Measurements from ENCODE around the gene HAL. TPM values are rescaled to one million over a fixed set of nuclear protein-coding genes. Genes with fewer than 3 reads are reported as not detected.

HAL gene
- total RNA-seq, 2 donors from 2014 or later = 0.53 to 2.2 TPM

- H3K36me3 Mint-ChIP-seq (ENCODE audit: low read depth) = peaks cover 47% of the 10 kb centered on the region
Observed at GRCh38 chr12:96029826-96030225, 33.7 kb upstream of the HAL start.

GRCh38 chr12:96028538-96028937 is 32.4 kb upstream of the HAL start:
- ATAC-seq (replicated peaks) = no peak
- H3K9me3 Mint-ChIP-seq = no peaks in the 10 kb centered on the region
- peaks cover 60% of the 10 kb centered on the region for H3K36me3 Mint-ChIP-seq (ENCODE audit: low read depth)
- H3K27ac Mint-ChIP-seq = no peak overlapping the region
- no peak overlapping the region for H3K4me3 Mint-ChIP-seq
- peaks cover 15% of the 10 kb centered on the region for H3K4me1 Mint-ChIP-seq
- H3K27me3 Mint-ChIP-seq = no peaks in the 10 kb centered on the region

More at GRCh38 chr12:96029826-96030225, 33.7 kb upstream of the HAL start:
- no peaks in the 10 kb centered on the region for H3K27me3 Mint-ChIP-seq
- ATAC-seq (replicated peaks) = no peak
- H3K4me3 Mint-ChIP-seq = no peak overlapping the region
- no peak overlapping the region for H3K27ac Mint-ChIP-seq
- no peaks in the 10 kb centered on the region for H3K9me3 Mint-ChIP-seq
- peaks cover 15% of the 10 kb centered on the region for H3K4me1 Mint-ChIP-seq

DNA sequence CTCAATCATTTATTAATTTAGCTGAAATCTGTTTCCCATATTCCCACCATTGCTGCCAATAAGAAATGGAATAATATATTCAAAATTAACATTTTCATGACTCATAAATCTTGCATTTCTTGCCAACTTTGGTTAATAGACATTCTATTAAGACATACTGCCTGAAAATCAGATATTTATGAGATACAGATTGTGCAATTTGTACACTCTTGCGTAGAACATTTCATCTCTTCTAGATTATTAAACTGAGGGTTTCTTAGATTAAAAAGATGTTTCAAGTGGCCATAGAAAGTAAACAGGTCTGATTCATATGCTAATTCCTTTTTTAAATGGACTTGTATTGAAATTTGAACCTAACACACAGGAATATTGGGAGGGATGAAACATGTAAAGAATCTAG is 30.2 kb upstream of the HAL start:
- ATAC-seq (replicated peaks) = no peak
- no peaks in the 10 kb centered on the region for H3K27me3 Mint-ChIP-seq
- H3K36me3 Mint-ChIP-seq (ENCODE audit: low read depth) = peaks cover 77% of the 10 kb centered on the region
- no peak overlapping the region for H3K4me3 Mint-ChIP-seq
- peaks cover 10% of the 10 kb centered on the region for H3K4me1 Mint-ChIP-seq
- H3K27ac Mint-ChIP-seq = no peak overlapping the region
- no peaks in the 10 kb centered on the region for H3K9me3 Mint-ChIP-seq

DNA sequence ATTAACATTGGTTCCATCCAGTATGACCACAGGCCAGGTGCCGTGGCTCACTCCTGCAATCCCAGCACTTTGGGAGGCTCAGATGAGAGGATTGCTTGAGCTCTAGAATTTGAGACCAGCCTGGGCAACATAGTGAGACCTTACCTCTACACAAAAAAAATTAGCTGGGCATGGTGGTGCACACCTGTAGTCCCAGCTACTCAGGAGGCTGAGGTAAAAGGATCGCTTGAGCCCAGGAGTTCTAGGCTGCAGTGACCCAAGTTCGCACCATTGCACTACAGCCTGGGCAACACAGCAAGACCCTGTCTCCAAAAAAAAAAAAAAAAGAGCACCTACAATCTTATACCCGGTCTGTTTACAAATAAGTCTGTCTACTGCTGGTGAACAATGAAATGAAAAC is 29.4 kb upstream of the HAL start:
- Mint-ChIP-seq H3K27ac (no peak overlapping the region), H3K9me3 (no peaks in the 10 kb centered on the region), H3K27me3 (no peaks in the 10 kb centered on the region), H3K4me1 (peaks cover 10% of the 10 kb centered on the region), H3K4me3 (no peak overlapping the region), H3K36me3 (ENCODE audit: low read depth) (peaks cover 85% of the 10 kb centered on the region)
- ATAC-seq (replicated peaks) = no peak

GRCh38 chr12:96020314-96021003 is 24.3 kb upstream of the HAL start:
- peaks cover 98% of the 10 kb centered on the region for H3K36me3 Mint-ChIP-seq (ENCODE audit: low read depth)

DNA sequence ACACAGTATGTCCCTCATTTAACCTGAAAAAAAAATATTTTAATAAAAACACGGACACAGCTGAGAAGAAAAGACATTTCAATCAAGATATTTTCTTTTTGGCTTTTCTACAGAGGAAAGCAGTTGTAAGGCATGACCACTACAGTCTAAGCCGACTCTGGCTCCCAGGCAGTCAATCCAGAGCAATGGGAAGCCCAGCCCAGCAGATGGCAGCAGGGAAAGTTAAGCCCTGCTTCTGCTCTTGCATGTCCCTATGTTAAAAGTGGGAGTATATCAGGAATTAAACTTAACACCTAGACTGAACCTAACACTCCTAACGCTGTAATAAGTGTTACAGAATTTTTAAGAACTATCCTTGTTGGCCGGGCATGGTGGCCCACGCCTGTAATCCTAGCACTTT is 19.5 kb upstream of the HAL start:
- ATAC-seq (replicated peaks) = no peak
- no peaks in the 10 kb centered on the region for H3K9me3 Mint-ChIP-seq
- H3K27ac Mint-ChIP-seq = no peak overlapping the region
- peaks cover 98% of the 10 kb centered on the region for H3K36me3 Mint-ChIP-seq (ENCODE audit: low read depth)
- H3K27me3 Mint-ChIP-seq = no peaks in the 10 kb centered on the region
- H3K4me1 Mint-ChIP-seq = no peaks in the 10 kb centered on the region
- no peak overlapping the region for H3K4me3 Mint-ChIP-seq

More at GRCh38 chr12:96020314-96021003, 24.3 kb upstream of the HAL start:
- Mint-ChIP-seq H3K4me3 (no peak overlapping the region), H3K27ac (no peak overlapping the region), H3K9me3 (no peaks in the 10 kb centered on the region), H3K27me3 (no peaks in the 10 kb centered on the region), H3K4me1 (no peaks in the 10 kb centered on the region)
- ATAC-seq (replicated peaks) = no peak

DNA sequence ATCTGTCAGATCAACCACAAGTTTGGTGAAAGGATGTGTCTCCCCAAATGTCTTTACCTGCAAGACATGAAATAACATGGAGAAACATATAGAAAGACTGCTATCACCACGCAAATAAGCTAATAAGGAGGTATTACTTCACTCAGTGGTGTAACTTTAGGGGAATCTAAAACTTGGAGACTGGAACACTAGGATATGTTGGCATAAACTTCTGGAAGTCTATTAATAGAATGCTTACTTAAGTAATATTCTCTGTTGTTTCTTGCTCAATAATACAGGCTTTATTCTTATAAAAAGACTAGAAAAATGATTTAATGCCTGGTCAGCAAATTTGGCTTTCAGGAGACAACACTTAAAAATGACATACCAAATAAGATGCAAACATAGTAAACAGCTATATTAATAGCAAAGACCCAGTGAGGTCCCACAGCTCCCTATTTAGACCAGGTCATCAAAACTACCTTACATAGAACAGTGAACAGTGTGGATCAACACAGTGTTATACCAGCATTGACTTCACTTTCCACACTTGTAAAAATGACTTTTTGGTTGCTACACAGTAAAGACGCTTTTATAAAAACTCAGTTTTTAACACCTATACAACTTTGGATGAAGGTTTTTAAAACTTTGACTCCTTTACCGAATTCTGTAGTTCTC is 18.9 kb upstream of the HAL start:
- peaks cover 98% of the 10 kb centered on the region for H3K36me3 Mint-ChIP-seq (ENCODE audit: low read depth)
- H3K27me3 Mint-ChIP-seq = no peaks in the 10 kb centered on the region

DNA sequence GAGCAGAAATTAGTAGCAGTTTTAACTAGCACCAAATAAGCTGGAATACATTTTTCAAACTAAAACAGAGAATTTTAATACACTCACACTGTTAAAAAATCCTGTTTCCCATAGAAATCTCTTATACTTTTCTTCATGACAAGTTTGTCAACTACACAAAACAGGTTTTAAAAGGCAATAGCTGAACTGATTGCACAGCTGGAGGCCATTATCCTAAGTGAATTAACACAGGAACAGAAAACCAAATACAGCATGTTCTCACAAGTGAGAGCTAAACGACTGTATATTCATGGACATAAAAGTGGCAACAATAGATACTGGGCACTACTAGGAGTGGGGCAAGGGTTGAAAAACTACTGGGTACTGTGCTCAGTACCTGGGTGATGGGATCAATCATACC is 11.6 kb upstream of the HAL start:
- no peak overlapping the region for H3K4me3 Mint-ChIP-seq
- no peak for ATAC-seq (replicated peaks)
- H3K4me1 Mint-ChIP-seq = peaks cover 3% of the 10 kb centered on the region
- H3K9me3 Mint-ChIP-seq = no peaks in the 10 kb centered on the region
- no peak overlapping the region for H3K27ac Mint-ChIP-seq
- peaks cover 99% of the 10 kb centered on the region for H3K36me3 Mint-ChIP-seq (ENCODE audit: low read depth)
- H3K27me3 Mint-ChIP-seq = no peaks in the 10 kb centered on the region

More for the DNA sequence above, 18.9 kb upstream of the HAL start:
- no peak for ATAC-seq (replicated peaks)
- Mint-ChIP-seq H3K4me1 (no peaks in the 10 kb centered on the region), H3K9me3 (no peaks in the 10 kb centered on the region), H3K4me3 (no peak overlapping the region), H3K27ac (no peak overlapping the region)

GRCh38 chr12:96006727-96007126 is 10.6 kb upstream of the HAL start:
- Mint-ChIP-seq H3K4me1 (peaks cover 3% of the 10 kb centered on the region), H3K36me3 (ENCODE audit: low read depth) (peaks cover 96% of the 10 kb centered on the region), H3K27me3 (no peaks in the 10 kb centered on the region), H3K27ac (no peak overlapping the region), H3K9me3 (no peaks in the 10 kb centered on the region), H3K4me3 (no peak overlapping the region)
- ATAC-seq (replicated peaks) = no peak

- H3K9me3 Mint-ChIP-seq = no peaks in the 10 kb centered on the region
- no peaks in the 10 kb centered on the region for H3K27me3 Mint-ChIP-seq
- no peak overlapping the region for H3K27ac Mint-ChIP-seq
- peaks cover 62% of the 10 kb centered on the region for H3K36me3 Mint-ChIP-seq (ENCODE audit: low read depth)
- peaks cover 10% of the 10 kb centered on the region for H3K4me1 Mint-ChIP-seq
- H3K4me3 Mint-ChIP-seq = no peak overlapping the region
- no peak for ATAC-seq (replicated peaks)
Observed at GRCh38 chr12:96000858-96001257, 4.7 kb upstream of the HAL start.

DNA sequence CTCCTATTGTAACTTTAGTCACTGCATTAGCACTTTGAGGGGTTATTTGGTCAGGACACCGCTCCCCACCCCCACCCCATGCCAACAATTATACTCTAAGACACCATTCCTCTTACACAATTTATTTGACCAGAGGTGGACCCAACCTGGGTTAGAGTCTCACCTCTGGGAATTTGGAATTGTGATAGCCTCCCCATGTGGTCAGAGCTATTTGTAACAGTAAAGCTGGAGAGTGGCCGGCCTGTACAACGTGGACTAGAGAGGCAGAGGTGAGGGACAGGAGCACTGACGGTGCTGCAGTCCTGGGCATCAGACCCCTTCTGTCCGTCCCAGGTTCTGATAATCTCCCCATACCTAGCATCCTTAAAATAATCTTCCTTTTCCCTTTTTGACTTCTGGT is 3.3 kb upstream of the HAL start:
- Mint-ChIP-seq H3K4me3 (no peak overlapping the region), H3K27ac (no peak overlapping the region), H3K27me3 (no peaks in the 10 kb centered on the region), H3K36me3 (ENCODE audit: low read depth) (peaks cover 48% of the 10 kb centered on the region), H3K4me1 (peaks cover 7% of the 10 kb centered on the region), H3K9me3 (no peaks in the 10 kb centered on the region)
- ATAC-seq (replicated peaks) = no peak

GRCh38 chr12:95998611-95999286 is 2.6 kb upstream of the HAL start:
- peaks cover 7% of the 10 kb centered on the region for H3K4me1 Mint-ChIP-seq
- peaks cover 41% of the 10 kb centered on the region for H3K36me3 Mint-ChIP-seq (ENCODE audit: low read depth)
- H3K27ac Mint-ChIP-seq = peak overlapping the region; percentile 1
- no peaks in the 10 kb centered on the region for H3K9me3 Mint-ChIP-seq
- H3K27me3 Mint-ChIP-seq = no peaks in the 10 kb centered on the region
- peak; percentile 97 for ATAC-seq (replicated peaks)
- H3K4me3 Mint-ChIP-seq = no peak overlapping the region

DNA sequence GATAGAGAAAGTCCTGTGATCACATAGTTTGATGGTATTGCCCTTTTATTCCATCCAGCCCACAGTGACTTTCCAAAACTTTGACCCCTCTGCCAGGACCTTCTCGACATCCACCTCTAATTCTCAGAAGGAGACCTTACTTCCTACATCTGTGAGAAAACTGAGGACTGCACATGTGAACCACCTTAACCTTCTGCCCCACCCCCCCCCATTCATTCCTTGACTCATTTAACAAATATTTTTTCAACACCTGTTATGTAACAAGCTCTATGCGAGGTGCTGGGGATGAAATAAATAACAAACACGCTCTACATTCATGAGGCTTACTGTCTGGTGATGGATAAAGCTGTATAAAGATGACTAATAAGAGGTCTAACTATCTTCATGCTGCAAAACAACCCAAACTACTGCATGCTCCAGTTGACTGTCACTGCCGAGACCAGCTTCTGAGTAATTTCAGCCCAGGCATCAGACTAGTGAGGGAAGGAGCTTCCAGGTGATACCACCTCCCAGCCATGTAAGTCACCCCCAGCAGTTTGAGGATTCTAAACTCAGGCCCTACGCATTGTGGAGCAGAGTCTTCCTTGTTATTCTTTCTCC is 1.9 kb upstream of the HAL start:
- ATAC-seq (replicated peaks) = peak; percentile 58
- Mint-ChIP-seq H3K27me3 (no peaks in the 10 kb centered on the region), H3K36me3 (ENCODE audit: low read depth) (peaks cover 34% of the 10 kb centered on the region), H3K9me3 (no peaks in the 10 kb centered on the region), H3K4me3 (no peak overlapping the region), H3K27ac (peak overlapping the region; percentile 1), H3K4me1 (peaks cover 7% of the 10 kb centered on the region)

DNA sequence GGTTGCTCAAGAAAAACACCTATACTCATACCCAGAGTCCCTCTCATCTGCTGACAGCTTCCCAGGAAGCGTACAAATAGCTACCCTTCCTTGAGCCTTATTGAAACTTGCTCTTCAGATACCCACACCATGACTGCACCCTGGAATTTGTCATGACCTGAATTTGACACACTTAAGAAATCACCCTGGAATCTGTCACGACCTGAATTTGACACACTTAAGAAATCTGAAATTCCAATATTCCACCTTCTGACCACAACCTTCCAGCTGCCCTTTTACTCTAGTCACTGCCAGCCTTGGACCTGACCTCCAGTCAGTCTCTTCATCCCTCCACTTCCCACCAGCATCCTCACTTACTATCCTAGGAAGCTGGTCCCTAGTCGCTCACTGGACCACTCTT is 1.1 kb upstream of the HAL start:
- H3K9me3 Mint-ChIP-seq = no peaks in the 10 kb centered on the region
- no peak overlapping the region for H3K4me3 Mint-ChIP-seq
- H3K4me1 Mint-ChIP-seq = peaks cover 7% of the 10 kb centered on the region
- peaks cover 26% of the 10 kb centered on the region for H3K36me3 Mint-ChIP-seq (ENCODE audit: low read depth)
- H3K27me3 Mint-ChIP-seq = no peaks in the 10 kb centered on the region
- no peak overlapping the region for H3K27ac Mint-ChIP-seq
- no peak for ATAC-seq (replicated peaks)
